HG03521 (cell line): ENCODE measurements around the gene PRKAG2.
"Not testable (repeated sequence)": the region's sequence is repeated elsewhere in the genome, so short reads cannot be mapped to it uniquely, and the experiment has no call there.

ENCODE experiments used
- ATAC-seq: cut with Tn5 transposase; IDR thresholded peaks from one replicate; pipeline ENCODE4 v1.9.1; 2021; ENCODE audit warnings: mild to moderate bottlenecking, moderate library complexity; ENCODE audit not compliant: unreplicated experiment

PRKAG2 gene

DNA sequence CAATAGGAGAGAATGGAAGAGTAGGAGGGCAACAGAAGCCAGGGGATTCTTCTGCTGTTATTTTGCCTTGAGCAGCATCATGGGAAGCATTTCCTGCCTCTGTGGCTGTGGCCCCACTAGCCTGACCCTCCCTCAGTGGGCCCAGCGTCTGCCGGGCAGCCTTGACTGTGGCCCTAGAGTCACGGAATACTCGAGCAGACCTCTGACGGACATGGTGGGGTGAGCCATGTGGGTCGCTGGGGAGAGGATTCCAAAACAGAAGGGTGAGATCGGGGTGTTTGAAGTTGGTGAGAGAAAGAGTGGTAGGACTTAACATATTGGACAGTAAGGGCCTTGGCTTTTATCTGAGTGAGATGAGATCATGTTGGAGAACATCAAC is 8.3 kb upstream of the PRKAG2 start:
- ATAC-seq: no peak

- no peak for ATAC-seq
These were observed 7.6 kb upstream of the PRKAG2 start for GRCh38 chr7:151884312-151885201.

DNA sequence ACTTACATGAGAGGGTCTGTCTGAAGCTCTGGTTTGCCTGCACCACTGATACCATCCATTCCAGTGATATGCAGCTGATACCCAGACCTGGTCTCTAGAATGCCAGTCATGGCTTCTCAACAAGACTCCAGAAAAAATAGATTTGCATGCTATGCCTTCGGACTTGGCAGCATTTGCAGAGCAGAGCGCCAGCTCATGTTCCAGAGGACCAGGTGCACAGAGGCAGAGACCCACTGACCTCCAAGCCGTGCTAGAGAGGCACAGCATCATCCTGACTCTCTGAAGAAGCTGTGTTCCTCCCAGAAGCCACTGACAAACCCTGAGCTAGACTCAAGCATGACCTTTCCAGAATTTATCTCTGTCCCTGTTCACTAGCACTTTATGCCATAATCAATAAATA is 6.9 kb upstream of the PRKAG2 start:
- no peak for ATAC-seq

DNA sequence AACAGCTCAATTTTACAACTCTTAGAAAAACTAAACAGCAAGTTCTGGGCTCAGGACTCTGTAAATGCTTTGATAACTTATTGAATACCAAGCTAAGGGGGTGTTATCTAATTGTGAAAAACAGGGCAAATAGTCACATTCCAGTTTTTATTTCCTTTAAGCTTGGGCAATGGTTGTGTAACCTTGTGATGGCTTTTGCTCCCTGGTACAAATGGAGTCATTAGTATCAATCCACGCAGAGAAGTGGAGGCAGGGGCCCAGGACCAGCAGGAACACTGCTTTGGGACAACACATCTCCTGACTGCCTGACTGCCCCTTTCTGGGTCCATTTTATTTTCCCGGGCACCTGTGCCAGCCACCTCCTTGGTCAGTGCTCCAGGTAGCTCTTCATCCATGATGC is 5.8 kb upstream of the PRKAG2 start:
- no peak for ATAC-seq

GRCh38 chr7:151880688-151881087 is 3.8 kb upstream of the PRKAG2 start:
- ATAC-seq: no peak

- no peak for ATAC-seq
These were observed 1.3 kb upstream of the PRKAG2 start for GRCh38 chr7:151877911-151878835.

- peak; percentile 33 for ATAC-seq
These were observed 695 bp downstream of the PRKAG2 start for GRCh38 chr7:151875942-151876898.

GRCh38 chr7:151874479-151874878 is 2.4 kb downstream of the PRKAG2 start:
- not testable (repeated sequence) for ATAC-seq

DNA sequence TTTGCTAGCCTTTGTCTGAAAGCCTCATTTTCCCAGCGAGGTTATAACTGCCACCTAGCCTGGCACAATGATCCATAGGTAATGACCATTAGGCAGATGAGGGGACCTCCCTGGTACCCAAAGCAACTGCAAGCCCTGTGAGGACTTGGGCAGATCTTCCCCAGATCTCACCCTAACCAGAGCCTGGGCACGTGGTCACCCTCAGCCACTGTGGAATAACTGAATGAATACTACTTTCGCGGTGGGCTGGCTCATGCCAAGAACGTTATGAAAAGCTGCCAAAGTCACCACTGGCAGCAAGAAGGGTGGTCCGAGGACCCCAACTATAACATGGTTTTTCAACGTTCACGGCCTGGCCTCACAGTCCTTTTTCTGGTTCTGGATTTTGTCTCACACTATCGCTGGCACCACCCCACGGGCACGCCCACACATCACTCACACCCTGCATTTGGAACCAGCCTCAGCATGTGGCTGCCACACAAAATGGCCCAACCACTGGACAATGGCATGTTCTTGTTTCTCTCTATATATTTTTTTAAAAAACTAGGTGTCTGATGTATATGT is 3.4 kb downstream of the PRKAG2 start:
- ATAC-seq: no peak

DNA sequence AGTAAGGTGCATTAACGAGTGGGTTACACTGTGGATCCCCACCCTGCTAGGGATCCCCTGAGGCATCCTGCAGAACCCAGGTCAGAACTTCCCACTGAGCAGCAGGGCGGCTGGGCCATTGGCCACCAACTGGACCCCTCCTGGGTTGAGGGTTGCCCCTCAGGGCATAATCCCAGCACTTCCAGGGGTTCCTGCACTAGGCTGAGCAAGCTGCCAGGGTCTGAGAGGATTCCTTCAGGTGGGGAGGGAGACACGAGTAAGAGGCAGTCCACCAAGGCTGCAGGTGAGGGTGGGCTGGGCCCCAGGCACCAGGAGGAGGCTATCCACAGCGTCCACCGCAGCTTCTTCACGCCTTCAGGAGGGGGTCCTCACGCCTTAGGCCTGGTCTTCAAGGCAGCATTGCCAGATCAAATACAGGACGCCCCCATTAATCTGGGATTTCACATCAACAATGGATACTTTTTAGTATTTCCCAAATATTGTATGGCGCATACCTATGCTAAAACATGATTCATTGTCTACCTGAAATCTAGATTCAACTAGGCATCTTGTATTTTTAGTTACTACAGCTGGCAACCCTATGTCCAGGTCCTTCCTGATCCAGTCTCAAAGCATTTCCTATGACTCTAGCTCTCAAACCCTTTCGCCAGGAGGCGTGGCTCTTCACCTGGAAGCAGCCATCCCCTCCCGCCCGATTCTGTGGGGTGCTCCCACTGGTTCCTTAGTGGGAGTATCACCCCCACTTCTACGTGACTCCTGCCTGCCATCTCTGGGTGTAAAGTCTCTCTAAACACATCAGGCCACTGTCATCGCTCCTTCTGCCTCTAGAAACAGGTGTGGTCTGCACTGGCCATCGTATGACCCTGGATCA is 4.1 kb downstream of the PRKAG2 start:
- no peak for ATAC-seq

GRCh38 chr7:151871904-151872303 is 5.0 kb downstream of the PRKAG2 start:
- ATAC-seq: no peak

- no peak for ATAC-seq
These were observed 5.7 kb downstream of the PRKAG2 start for GRCh38 chr7:151871189-151871735.

- ATAC-seq: no peak
These were observed 6.7 kb downstream of the PRKAG2 start for GRCh38 chr7:151869968-151870918.

- ATAC-seq: no peak
These were observed 7.5 kb downstream of the PRKAG2 start for GRCh38 chr7:151869455-151869854.

DNA sequence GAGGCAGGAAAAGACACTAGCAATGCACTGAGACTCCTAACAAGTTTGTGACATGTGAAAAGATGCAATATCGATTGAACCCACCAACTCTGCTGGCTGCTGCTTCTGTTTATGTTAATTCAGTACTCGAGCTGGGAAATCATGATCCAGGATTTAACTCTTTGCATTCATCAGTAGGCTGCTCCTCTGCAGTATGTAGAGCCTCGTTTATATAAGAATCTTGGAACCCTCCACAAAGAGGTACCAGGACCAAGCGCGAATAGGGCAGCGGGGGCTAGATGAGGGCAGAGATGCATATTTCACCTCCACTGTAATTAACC is 7.8 kb downstream of the PRKAG2 start:
- no peak for ATAC-seq

DNA sequence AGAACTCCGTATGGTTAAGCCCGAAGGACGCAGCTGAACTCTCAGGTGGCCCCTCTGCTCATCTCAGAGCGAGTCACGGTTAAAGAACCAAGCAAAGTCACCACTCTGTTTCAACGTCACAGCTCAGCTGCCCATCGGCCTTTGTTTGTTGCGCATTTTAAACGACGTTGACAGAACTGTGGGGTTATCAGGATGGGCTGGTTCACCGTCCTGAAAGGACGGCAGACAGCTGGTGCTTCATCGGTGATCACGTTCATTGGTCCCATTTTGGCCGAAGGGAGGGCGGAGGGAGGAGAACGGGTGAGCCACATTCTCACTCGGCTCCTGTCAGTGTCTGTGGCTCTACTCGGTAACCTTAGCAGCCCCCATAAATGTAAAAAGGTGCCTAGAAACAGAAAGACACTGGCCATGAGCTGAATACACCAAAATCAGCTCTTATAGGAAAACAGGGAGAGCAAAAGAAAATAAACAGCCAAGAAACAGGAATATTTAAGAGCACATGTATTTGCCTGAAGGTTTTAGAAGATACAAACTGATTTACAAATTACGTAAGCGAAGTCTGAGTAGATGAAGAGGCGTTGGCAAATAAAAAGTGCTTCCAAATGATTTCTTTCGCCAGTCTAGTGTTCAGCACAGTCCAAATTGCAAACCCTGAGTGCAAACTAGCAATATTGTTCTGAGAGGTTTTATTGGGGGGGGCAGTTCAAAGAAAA is 8.4 kb downstream of the PRKAG2 start:
- no peak for ATAC-seq

DNA sequence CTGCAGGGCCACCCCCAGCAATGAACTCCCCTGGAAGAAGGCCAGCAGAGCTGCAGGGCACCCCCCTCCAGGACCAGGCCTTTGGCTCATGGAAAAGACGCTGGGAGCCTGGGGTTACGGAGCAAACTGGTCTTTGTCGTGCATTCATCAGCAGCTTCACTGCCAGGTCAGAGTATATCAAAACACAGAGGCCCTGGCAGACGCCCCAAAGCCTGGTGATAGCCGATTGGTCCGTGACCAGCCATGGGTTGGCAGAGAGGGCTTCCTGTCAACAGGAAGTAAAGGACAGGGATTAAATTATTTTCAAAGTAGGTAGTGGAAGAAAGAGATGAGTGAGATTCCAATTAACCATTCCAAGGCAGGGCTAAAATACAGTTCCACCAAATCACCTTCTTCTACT is 9.0 kb downstream of the PRKAG2 start:
- no peak for ATAC-seq
